ENCODE results near the gene EDN1. TPM values are rescaled to one million over a fixed set of nuclear protein-coding genes. Genes with fewer than 3 reads are reported as not detected.

The EDN1 gene
- total and polyA plus RNA-seq, 2 of the 4 experiments (the other 2 are of a cell fraction), result 5.6 to 9.0 TPM

DNA sequence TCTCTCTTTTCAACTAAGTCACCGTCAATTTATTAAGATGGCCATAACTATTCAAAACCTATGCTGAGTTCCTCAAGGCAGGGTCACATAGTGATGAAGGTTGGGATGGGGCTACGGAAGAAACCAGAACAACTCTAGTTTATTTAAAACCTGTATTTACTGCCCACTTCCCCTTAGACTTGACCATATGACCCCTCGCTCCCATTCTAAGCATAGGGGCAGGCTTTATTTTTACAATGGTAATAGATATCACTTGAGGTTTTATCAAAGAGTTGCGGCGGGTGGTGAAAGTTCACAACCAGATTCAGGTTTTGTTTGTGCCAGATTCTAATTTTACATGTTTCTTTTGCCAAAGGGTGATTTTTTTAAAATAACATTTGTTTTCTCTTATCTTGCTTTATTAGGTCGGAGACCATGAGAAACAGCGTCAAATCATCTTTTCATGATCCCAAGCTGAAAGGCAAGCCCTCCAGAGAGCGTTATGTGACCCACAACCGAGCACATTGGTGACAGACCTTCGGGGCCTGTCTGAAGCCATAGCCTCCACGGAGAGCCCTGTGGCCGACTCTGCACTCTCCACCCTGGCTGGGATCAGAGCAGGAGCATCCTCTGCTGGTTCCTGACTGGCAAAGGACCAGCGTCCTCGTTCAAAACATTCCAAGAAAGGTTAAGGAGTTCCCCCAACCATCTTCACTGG is 5.5 kb downstream of the EDN1 start:
- intact Hi-C loops (cut with micrococcal nuclease), result loop anchor here (10.0 kb wide), 2 partner anchors 209 to 599 kb away; no protein-coding TSS in a partner anchor
- H2BK120ac ChIP-seq (ENCODE audit: low read depth, low read length), result peak overlapping the region; percentile 92
- H4K5ac ChIP-seq (ENCODE audit: low read depth, low read length), result peak overlapping the region; percentile 11
- H3K14ac ChIP-seq (replicated peaks; ENCODE audit: low read depth, low read length), result 0 out of 2 replicates have a peak overlapping the region, but pooled peaks have one; percentile 44
- peak; percentile 33 for ATAC-seq (ENCODE audit: low read depth)
- peak overlapping the region; percentile 69 for H2AFZ ChIP-seq (replicated peaks; ENCODE audit: low read length, poor library complexity)
- H2AK9ac ChIP-seq (replicated peaks; ENCODE audit: low read depth, low read length, poor library complexity), result peak overlapping the region; percentile 33
- peak overlapping the region; percentile 14; the same call in 1 of the 2 replicates for H2AK5ac ChIP-seq (ENCODE audit: low read depth, low read length)
- H3K4me1 ChIP-seq (ENCODE audit: control insufficient read depth, insufficient read depth, low read length), result peaks cover 17% of the 10 kb centered on the region
- dilution Hi-C loops (cut with HindIII; ENCODE audit: low sequenced_read_pairs, unreplicated experiment), result no loop called here
- H3K9ac ChIP-seq (ENCODE audit: low read depth, low read length), result no peak overlapping the region
- ChIA-PET POLR2A (ENCODE audit: unreplicated experiment) (no interaction called here), CTCF (interaction anchor here (0.7 kb wide), 1 partner anchor 307 kb away, joined by 3 read pairs; no protein-coding TSS in a partner anchor)
- no peaks in the 10 kb centered on the region for H3K27me3 ChIP-seq (ENCODE audit: control insufficient read depth, insufficient read depth, low read length)
- no TSS peak for BruUV-seq (replicated peaks)
- H3K18ac ChIP-seq (ENCODE audit: low read depth, low read length), result peak overlapping the region; percentile 2; the same call in 1 of the 2 replicates
- H2BK5ac ChIP-seq (ENCODE audit: low read depth, low read length, poor library complexity, severe bottlenecking), result peak overlapping the region; percentile 34
- H2BK20ac ChIP-seq (ENCODE audit: low read depth, low read length), result peak overlapping the region; percentile 58
- H3K56ac ChIP-seq (ENCODE audit: extremely low read depth, insufficient read depth, low read length), result peak overlapping the region; percentile 8; the same call in 1 of the 2 replicates
- 69% methylated on average over 6 of the region's 14 CpGs; no CpG with 5 or more reads in 1 of the 2 experiments for WGBS, 2 experiments (ENCODE audit: extremely low coverage in 2 of 2, insufficient read length in 1 of 2)
- no peak overlapping the region for H3K4me3 ChIP-seq (ENCODE audit: insufficient read depth, low read depth, low read length)
- peak overlapping the region; percentile 6 for H3K27ac ChIP-seq (ENCODE audit: insufficient read depth, low read length)
- H4K8ac ChIP-seq (ENCODE audit: low read depth in 2 of 2, low read length in 2 of 2), result peak overlapping the region; percentile 78 to 80
- H3K79me1 ChIP-seq (ENCODE audit: low read depth in 1 of 2, low read length in 2 of 2), result peaks cover 6 to 16% of the 10 kb centered on the region in 2 experiments; a peak in 3 of 4 replicates
- peak overlapping the region; percentile 83 for H4K91ac ChIP-seq (ENCODE audit: insufficient read depth, low read depth, low read length)
- peaks cover 4% of the 10 kb centered on the region; the same call in 1 of the 2 replicates for H3K9me1 ChIP-seq (ENCODE audit: insufficient read depth, low read length)
- H2BK15ac ChIP-seq (ENCODE audit: low read depth, low read length), result peak overlapping the region; percentile 91; the same call in 1 of the 3 replicates
- DNase-seq, result no peak
- H3K9me3 ChIP-seq (ENCODE audit: control insufficient read depth, insufficient read depth, low read length), result no peaks in the 10 kb centered on the region
- H3K36me3 ChIP-seq (ENCODE audit: control insufficient read depth, insufficient read depth, low read length), result peaks cover 1% of the 10 kb centered on the region; the same call in 1 of the 2 replicates
- peak overlapping the region; percentile 20; the same call in 1 of the 2 replicates for H3K4me2 ChIP-seq (ENCODE audit: low read depth, low read length)
- peak overlapping the region; percentile 46; the same call in 1 of the 2 replicates for H3K23ac ChIP-seq (ENCODE audit: low read depth, low read length)
- in situ Hi-C loops (cut with MboI; ENCODE audit: low sequenced_read_pairs), result loop anchor here (5.0 kb wide), 1 partner anchor 302 kb away; no protein-coding TSS in a partner anchor
- H3K4ac ChIP-seq (ENCODE audit: low read depth, low read length), result peak overlapping the region; percentile 83
- H4K20me1 ChIP-seq (ENCODE audit: insufficient read depth, low read length), result no peaks in the 10 kb centered on the region
- TF ChIP-seq POLR2A (IDR thresholded peaks at IDR 0.05; ENCODE audit: low read depth, low read length) (no peak), NFE2L2 (IDR thresholded peaks at IDR 0.05; ENCODE audit: low read depth, low read length) (no peak), CEBPB (IDR thresholded peaks at IDR 0.05; ENCODE audit: low read depth, low read length) (no peak), FOS (IDR thresholded peaks at IDR 0.05; ENCODE audit: low read depth, low read length) (no peak), RFX5 (IDR thresholded peaks at IDR 0.05; ENCODE audit: low read depth, low read length) (no peak), MXI1 (IDR thresholded peaks at IDR 0.05; ENCODE audit: borderline replicate concordance, low read depth, low read length) (no peak), SMC3 (IDR thresholded peaks at IDR 0.05; ENCODE audit: low read depth, low read length) (no peak), RCOR1 (IDR thresholded peaks at IDR 0.05; ENCODE audit: insufficient replicate concordance, low read length) (no peak), RAD21 (IDR thresholded peaks at IDR 0.05; ENCODE audit: low read length) (no peak), MAZ (IDR thresholded peaks at IDR 0.05; ENCODE audit: borderline replicate concordance, low read depth, low read length) (no peak), MAFK (IDR thresholded peaks at IDR 0.05; ENCODE audit: low read depth, low read length) (no peak), CHD1 (IDR thresholded peaks at IDR 0.05; ENCODE audit: low read depth, low read length) (no peak)
- TF ChIP-seq, protein P1, sequence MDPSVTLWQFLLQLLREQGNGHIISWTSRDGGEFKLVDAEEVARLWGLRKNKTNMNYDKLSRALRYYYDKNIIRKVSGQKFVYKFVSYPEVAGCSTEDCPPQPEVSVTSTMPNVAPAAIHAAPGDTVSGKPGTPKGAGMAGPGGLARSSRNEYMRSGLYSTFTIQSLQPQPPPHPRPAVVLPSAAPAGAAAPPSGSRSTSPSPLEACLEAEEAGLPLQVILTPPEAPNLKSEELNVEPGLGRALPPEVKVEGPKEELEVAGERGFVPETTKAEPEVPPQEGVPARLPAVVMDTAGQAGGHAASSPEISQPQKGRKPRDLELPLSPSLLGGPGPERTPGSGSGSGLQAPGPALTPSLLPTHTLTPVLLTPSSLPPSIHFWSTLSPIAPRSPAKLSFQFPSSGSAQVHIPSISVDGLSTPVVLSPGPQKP (IDR thresholded peaks at IDR 0.05; ENCODE audit: borderline replicate concordance, low read depth, low read length), result no peak
- TF ChIP-seq, protein P2, sequence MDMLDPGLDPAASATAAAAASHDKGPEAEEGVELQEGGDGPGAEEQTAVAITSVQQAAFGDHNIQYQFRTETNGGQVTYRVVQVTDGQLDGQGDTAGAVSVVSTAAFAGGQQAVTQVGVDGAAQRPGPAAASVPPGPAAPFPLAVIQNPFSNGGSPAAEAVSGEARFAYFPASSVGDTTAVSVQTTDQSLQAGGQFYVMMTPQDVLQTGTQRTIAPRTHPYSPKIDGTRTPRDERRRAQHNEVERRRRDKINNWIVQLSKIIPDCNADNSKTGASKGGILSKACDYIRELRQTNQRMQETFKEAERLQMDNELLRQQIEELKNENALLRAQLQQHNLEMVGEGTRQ (IDR thresholded peaks at IDR 0.05; ENCODE audit: low read depth, low read length), result no peak

Data from IMR-90 (cell line).